GM21717 (cell line): ENCODE results near the gene PROB1.
"Not testable (repeated sequence)": the region's sequence is repeated elsewhere in the genome, so short reads cannot be mapped to it uniquely, and the experiment has no call there.

Experiments
- ATAC-seq: cut with Tn5 transposase; IDR thresholded peaks from one replicate; pipeline ENCODE4 v1.9.1; 2021; ENCODE audit warnings: mild to moderate bottlenecking, moderate library complexity; ENCODE audit not compliant: unreplicated experiment

The PROB1 gene

DNA sequence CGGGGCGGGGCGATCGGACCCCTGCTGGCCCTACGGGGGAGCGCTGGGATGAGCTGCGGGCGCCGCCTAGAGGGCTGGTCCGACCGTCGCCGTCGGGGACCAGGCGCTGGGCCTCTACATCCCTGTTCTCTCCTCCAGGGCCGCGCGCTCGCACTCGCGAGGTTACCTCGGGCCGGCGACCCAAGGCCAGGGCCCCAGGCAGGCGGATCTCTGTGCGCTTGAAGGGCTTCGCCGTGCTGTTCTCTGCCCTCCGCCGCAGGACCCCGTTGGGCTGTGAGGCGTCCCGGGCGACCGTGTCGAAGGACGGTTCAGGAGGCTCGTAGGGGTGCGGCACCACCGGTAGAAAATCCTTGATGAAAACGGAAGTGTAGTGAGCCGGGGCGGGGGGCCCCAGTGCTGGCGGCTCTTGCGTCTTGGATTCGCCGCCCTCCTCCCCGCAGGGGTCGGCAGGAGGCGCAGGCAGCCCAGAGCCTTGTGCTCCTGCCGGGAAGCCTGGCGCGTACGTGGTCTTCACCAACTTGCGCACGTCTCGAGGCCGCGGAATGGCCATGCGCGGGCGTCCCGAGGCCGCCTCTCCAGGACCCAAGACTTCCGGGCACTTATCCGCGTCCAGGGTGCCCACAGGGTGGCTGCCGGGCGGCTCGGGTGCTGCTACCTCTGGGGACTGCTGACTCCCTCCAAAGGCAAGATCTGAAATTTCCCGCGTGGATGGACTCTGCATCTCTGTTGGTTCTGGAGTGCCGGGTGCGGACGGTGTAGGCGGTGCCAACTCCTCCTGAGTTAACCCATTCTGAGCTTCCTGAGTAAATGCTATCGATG, 2.0 kb downstream of the PROB1 start:
- ATAC-seq, result peak; percentile 46

DNA sequence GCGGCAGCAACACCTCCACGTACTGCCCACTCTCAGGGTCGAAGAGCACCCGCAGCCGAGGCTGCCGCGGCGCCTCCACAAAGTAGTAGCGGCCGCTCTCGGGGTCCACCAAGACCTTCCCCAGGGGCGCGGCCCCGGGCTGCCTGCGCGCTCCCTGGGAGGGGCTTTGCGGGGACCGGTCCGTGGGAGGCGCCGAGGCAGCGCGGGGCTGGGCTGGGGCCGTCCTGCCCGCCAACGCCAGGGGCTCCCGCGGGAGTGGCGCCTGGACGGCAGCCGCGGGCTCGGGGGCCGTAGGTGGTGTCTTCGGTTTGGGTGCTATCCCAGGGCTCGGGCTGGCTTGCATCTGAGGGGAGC, 2.6 kb downstream of the PROB1 start:
- ATAC-seq, result no peak

DNA sequence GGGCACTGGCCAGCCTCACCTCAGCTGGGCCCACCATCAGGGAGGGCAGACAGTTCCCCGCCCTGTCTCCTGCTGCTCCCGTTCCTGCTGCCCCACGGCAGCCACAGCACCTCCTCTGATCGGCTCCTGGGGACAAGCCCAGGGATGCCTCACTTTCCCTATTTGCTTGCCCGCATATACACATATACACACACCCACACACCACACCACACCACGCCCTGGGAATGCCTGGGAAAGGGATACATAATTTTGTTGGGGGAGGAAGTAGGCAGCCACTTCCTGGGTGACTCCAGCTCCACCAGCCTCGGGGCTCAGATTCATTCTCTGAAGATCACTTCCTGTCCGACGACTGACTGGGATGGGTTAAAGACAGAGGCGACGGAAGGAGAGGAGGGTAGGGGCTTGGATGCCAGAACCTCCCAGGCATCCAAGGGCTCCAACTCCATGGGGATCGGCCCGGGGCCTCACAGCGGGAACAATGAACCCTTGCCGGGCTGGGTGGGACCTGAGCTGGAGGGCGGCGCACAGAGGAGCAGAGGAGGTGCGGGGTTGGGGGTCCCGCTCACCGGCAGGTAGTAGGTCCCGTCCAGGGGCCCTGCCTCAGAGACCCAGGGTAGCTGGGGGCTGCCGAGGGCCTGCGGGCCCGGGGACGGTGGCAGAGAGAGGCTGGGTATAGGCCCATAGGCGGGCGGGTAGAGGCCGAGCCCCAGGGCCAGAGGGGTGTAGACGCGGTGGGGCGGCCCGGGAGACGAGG, 3.2 kb downstream of the PROB1 start:
- peak; percentile 0 for ATAC-seq

DNA sequence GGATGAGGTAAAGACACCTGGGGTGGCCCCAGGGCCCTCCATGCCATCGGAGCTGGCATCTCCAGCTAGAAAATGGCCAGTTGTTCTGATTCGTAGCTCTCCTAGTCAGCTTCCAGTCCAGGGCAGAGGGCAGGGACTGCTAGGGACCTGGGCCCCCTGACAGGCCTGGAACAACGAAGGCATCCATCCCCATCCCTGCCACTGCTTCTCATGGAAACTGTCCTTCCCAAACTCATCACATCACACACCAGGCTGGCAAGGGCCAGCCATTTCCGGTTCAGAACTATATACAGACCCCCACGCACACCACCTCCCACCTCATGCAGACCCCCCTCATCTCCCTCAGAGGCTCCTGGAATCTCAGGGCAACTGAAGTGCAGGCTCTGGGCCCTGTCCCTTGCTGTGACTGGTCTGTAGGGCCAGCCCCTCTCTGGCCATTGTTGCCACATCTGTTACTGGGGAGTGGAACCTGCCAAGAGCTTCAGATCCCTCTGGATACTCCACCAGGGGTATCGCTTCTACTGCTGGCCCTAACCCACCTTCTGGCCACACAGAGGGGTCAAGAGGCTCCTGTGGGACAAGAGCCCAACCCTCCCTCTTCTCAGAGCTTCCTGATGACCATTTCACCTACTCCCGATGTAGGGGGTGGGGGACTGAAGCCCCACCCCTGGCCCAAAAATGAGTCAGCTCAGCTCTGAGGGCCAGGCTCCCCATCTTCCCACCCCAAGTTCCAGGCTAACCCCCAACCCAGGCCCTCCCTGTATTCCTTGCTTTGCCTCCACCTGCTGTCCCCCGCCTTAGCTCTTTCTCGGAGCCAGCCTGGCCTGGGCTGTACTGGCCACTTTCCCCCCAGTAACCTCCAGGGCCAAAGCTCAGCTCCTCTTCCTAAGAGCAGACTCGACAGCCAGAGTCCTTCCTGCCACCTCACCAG, 4.0 kb downstream of the PROB1 start:
- ATAC-seq, result no peak

- ATAC-seq, result peak; percentile 38
Observed at GRCh38 chr5:139389701-139390638, 4.9 kb downstream of the PROB1 start, which contains the start of gene MZB1. Gene MZB1 (minus strand): TSS chr5:139389913. CDS start chr5:139389856, 57 bp downstream.

GRCh38 chr5:139388198-139388821, 6.6 kb downstream of the PROB1 start:
- ATAC-seq, result no peak

- no peak for ATAC-seq
Observed at GRCh38 chr5:139387611-139388197, 7.2 kb downstream of the PROB1 start.

DNA sequence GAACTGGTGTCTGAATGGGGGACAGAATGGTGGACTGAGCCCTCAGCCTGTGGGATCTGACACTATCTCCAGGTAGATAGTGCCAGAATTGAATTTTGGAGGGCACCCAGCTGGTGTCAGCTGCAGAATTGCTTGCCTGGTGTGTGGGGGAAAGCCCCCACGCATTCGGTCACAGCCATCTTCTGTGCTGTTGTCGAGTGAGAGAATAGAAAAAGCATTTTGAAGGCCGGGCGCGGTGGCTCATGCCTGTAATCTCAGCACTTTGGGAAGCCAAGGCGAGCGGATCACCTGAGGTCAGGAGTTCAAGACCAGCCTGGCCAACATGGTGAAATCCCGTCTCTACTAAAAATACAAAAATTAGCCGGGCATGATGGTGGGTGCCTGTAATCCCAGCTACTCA, 7.9 kb downstream of the PROB1 start:
- not testable (repeated sequence) for ATAC-seq

GRCh38 chr5:139386050-139386438, 8.9 kb downstream of the PROB1 start:
- ATAC-seq, result no peak

GRCh38 chr5:139385061-139386049, 9.5 kb downstream of the PROB1 start:
- ATAC-seq, result no peak

- no peak for ATAC-seq
Observed at GRCh38 chr5:139384591-139385051, 10.3 kb downstream of the PROB1 start.

- ATAC-seq, result no peak
Observed at GRCh38 chr5:139383993-139384590, 10.8 kb downstream of the PROB1 start.

DNA sequence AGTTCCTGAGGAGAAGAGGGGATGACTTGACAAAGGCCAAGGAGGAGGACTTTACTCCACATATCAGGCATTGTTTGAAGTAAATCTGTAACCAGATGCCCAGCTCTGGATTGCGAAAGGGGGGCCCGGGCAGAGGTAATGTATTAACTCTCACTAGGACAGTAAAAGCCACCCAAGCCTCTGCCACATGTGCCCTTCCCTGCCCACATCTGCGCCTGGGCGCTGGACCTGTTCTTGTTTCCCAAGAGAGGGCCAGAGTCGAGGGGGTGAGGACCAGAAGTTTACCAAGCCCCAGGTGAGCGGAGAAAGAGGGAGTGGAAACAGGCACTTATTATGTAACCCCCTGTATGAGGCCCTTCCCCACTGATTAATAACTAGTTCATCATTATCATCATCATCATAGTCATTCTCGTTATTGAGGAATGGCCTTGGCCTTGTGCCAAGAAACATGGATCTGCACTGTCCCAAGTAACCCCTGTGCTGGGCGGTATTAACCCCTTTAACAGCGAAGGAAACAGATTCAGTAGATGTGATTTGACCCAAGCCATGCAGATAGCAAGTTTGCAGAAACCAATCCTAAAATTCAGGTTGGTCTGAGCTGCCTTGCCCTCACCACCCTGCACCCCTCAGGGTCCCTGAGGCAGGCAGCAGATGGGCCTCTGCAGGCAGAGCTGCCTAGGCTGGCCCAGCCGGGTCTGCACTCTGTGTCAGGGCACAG, 11.5 kb downstream of the PROB1 start, which contains the start of gene SLC23A1:
Gene SLC23A1, minus strand, starts transcription at position 23 of the 718 bp plus-strand sequence. CDS start 44 bp downstream, outside the sequence.
- no peak for ATAC-seq

- no peak for ATAC-seq
Observed at GRCh38 chr5:139382807-139383206, 12.1 kb downstream of the PROB1 start.

GRCh38 chr5:139381837-139382761, 12.8 kb downstream of the PROB1 start:
- no peak for ATAC-seq
